ENCODE data around the gene OR10A3. TPM values are rescaled to one million over a fixed set of nuclear protein-coding genes. Genes with fewer than 3 reads are reported as not detected.

OR10A3 gene
- total RNA-seq, 2 donors from 2014 or later = not detected

GRCh38 chr11:7969756-7970646, 28.5 kb upstream of the OR10A3 start:
- no peaks in the 10 kb centered on the region for H3K4me1 ChIP-seq
- no peak for DNase-seq (ENCODE audit: low spot score)
- H3K36me3 ChIP-seq = no peaks in the 10 kb centered on the region
- no peaks in the 10 kb centered on the region for H3K9me3 ChIP-seq
- no peak overlapping the region for H3K4me3 ChIP-seq
- no peaks in the 10 kb centered on the region for H3K27me3 ChIP-seq
- TF ChIP-seq CTCF (IDR thresholded peaks at IDR 0.05) = no peak
- no peak overlapping the region for H3K27ac ChIP-seq

GRCh38 chr11:7968686-7969085, 27.2 kb upstream of the OR10A3 start:
- no peak for TF ChIP-seq CTCF (IDR thresholded peaks at IDR 0.05)
- Histone ChIP-seq H3K27ac (no peak overlapping the region), H3K4me1 (no peaks in the 10 kb centered on the region), H3K27me3 (no peaks in the 10 kb centered on the region), H3K9me3 (no peaks in the 10 kb centered on the region), H3K36me3 (no peaks in the 10 kb centered on the region), H3K4me3 (no peak overlapping the region)
- DNase-seq (ENCODE audit: low spot score) = no peak

GRCh38 chr11:7967826-7968225, 26.3 kb upstream of the OR10A3 start:
- no peak for TF ChIP-seq CTCF (IDR thresholded peaks at IDR 0.05)
- H3K27ac ChIP-seq = no peak overlapping the region
- no peaks in the 10 kb centered on the region for H3K4me1 ChIP-seq
- no peaks in the 10 kb centered on the region for H3K27me3 ChIP-seq
- no peak overlapping the region for H3K4me3 ChIP-seq
- no peak for DNase-seq (ENCODE audit: low spot score)
- H3K36me3 ChIP-seq = no peaks in the 10 kb centered on the region
- no peaks in the 10 kb centered on the region for H3K9me3 ChIP-seq

GRCh38 chr11:7967097-7967496, 25.6 kb upstream of the OR10A3 start:
- no peak for TF ChIP-seq CTCF (IDR thresholded peaks at IDR 0.05)
- H3K27ac ChIP-seq = no peak overlapping the region
- no peaks in the 10 kb centered on the region for H3K36me3 ChIP-seq
- no peaks in the 10 kb centered on the region for H3K9me3 ChIP-seq
- H3K27me3 ChIP-seq = no peaks in the 10 kb centered on the region
- H3K4me3 ChIP-seq = no peak overlapping the region
- no peaks in the 10 kb centered on the region for H3K4me1 ChIP-seq
- no peak for DNase-seq (ENCODE audit: low spot score)

- no peaks in the 10 kb centered on the region for H3K27me3 ChIP-seq
- no peaks in the 10 kb centered on the region for H3K9me3 ChIP-seq
- no peak for DNase-seq (ENCODE audit: low spot score)
- no peaks in the 10 kb centered on the region for H3K36me3 ChIP-seq
- no peak for TF ChIP-seq CTCF (IDR thresholded peaks at IDR 0.05)
- H3K27ac ChIP-seq = no peak within 1 kb of the TSS
- no peaks in the 10 kb centered on the region for H3K4me1 ChIP-seq
- H3K4me3 ChIP-seq = no peak within 1 kb of the TSS
Measured at GRCh38 chr11:7965386-7965785, 23.9 kb upstream of the OR10A3 start, which contains the start of gene NLRP10. Gene NLRP10 (minus strand): TSS chr11:7965447. CDS start chr11:7963495, 1,952 bp downstream.
